Esophagus muscularis mucosa (tissue), 3 donors: ENCODE data around the gene SLC13A2.

ENCODE experiments used
- CTCF ChIP-seq, 3 experiments: fragments of 200-600 bp in 2 of 3; fragments of 450-650 bp in 1 of 3; sonication (generic) in 2 of 3; IDR thresholded peaks; one replicate each; pipeline ENCODE4 v1.5.1; 2017 to 2019; ENCODE audit warnings: antibody characterized with exemption in 3 of 3, mild to moderate bottlenecking in 2 of 3, moderate library complexity in 1 of 3
- POLR2A ChIP-seq: fragments of 450-650 bp; IDR thresholded peaks from one replicate; pipeline ENCODE4 v1.6.1; 2017; ENCODE audit warnings: antibody characterized with exemption, moderate library complexity, mild to moderate bottlenecking, low read depth
- POLR2AphosphoS5 ChIP-seq, 2 donors: sonication (generic); formaldehyde crosslinking; IDR thresholded peaks; one replicate each; pipeline ENCODE4 v1.6.1; 2017; ENCODE audit warnings: antibody characterized with exemption in 2 of 2

GRCh38 chr17:28472871-28473497, 460 bp upstream of the SLC13A2 start:
- TF ChIP-seq POLR2AphosphoS5 (IDR thresholded peaks at IDR 0.05), result no peak
- TF ChIP-seq POLR2A, result no peak
- no peak for TF ChIP-seq CTCF (IDR thresholded peaks at IDR 0.05)
